SK-N-MC (cell line): ENCODE data around the gene ERICH2.

Experiments
- DNase-seq: peaks from one replicate; pipeline ENCODE4 v3.0.0-alpha.2; 2011; ENCODE audit warnings: low read depth, low spot score
- H3K27ac ChIP-seq: fragments of 200-600 bp; sonication (generic); 2 replicates; pipeline ENCODE4 v1.5.1; 2016; ENCODE audit warnings: mixed run types
- H3K36me3 ChIP-seq: fragments of 200-600 bp; sonication (generic); 2 replicates; pipeline ENCODE4 v1.6.1; 2017; ENCODE audit warnings: antibody characterized with exemption, low read length, mixed read lengths; ENCODE audit not compliant: insufficient read depth
- H3K4me3 ChIP-seq: fragments of 200-600 bp; sonication (generic); 2 replicates; pipeline ENCODE4 v1.5.1; 2016
- H3K9ac ChIP-seq: fragments of 200-600 bp; sonication (generic); 2 replicates; pipeline ENCODE4 v1.8.0; 2017; ENCODE audit warnings: mixed run types, mixed read lengths; ENCODE audit not compliant: insufficient read length
- H3K9me3 ChIP-seq: fragments of 200-600 bp; sonication (generic); 2 replicates; pipeline ENCODE4 v1.6.1; 2017; ENCODE audit warnings: low read depth, mild to moderate bottlenecking, antibody characterized with exemption, low read length, moderate library complexity, mixed read lengths
- EZH2 ChIP-seq: fragments of 200-600 bp; sonication (generic); IDR thresholded peaks from one replicate; pipeline ENCODE4 v1.6.1; 2017; ENCODE audit warnings: antibody characterized with exemption
- FOXP2 ChIP-seq: optimal IDR thresholded peaks from 2 replicates; pipeline ENCODE3; 2011; ENCODE audit warnings: mild to moderate bottlenecking, moderate library complexity; ENCODE audit not compliant: insufficient read depth; ENCODE audit errors: extremely low read length, control extremely low read depth
- POLR2AphosphoS5 ChIP-seq: IDR thresholded peaks from 2 replicates; pipeline ENCODE4 v1.6.1; 2012; ENCODE audit warnings: mild to moderate bottlenecking, low read depth, low read length, borderline replicate concordance

ERICH2 gene

DNA sequence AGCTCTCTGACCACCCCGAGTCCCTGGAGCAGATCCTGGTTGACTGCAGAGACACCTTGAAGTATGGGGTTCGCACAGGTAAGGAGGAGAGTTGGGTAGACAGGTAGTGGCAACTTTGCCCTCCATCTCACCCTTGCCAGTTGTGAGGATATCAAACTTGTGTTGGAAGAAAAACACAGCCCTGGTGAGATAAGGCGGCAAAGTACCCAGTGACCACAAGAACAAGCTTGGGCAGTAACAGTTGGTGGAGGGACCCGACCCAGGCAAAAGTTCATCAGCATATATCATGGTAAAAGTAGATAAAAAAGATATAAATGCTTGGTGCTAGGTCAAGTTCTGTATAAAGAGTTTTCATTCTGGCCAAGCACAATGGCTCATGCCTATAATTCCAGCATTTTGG, 60.9 kb downstream of the ERICH2 start:
- H3K9me3 ChIP-seq: no peaks in the 10 kb centered on the region
- no peak overlapping the region for H3K9ac ChIP-seq
- H3K27ac ChIP-seq: no peak overlapping the region
- TF ChIP-seq FOXP2 (no peak), EZH2 (no peak), POLR2AphosphoS5 (no peak)
- DNase-seq: no peak
- no peak overlapping the region for H3K4me3 ChIP-seq
- no peaks in the 10 kb centered on the region for H3K36me3 ChIP-seq

DNA sequence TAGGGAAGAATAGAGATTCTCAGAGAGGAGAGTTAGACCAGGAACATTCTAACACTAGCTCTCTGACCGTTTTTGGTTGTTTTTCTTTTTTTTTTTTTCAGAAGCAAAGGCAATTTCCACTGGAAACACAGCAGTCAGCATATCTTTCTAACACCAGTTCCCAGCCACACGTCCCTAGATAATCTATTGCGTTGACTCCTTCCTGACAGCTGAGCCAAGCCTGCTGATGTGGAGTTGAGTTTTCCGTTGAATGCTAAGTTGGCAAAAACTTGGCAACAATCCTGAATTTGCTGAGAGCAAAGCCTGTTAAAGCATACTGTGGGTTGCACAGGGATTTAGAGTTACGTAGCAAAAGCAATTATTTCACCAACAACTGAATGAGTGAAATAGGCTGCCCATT, 65.8 kb downstream of the ERICH2 start:
- TF ChIP-seq POLR2AphosphoS5: no peak

DNA sequence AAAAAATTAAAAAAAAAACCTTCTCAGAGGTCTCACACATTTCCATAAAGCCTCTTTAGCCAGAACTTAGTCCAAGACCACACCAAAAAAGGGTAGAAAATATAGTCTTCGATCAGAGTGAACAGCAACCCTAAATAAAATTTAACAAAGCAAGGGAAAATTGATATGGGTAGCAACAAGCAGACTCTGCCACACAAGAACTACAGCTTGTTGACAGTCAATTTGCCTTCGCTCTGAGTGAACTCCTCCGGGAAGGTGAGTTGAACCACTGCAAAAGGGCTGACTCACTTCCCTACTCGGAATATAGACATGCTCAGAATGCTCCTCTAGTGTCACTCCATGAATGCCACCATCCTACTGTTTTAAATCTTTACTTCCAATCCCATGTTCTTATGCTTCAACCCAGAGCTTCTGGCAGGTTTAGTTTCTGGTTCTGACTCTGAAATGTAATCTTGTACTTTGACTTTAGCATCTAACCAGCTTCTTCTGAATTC, 70.6 kb downstream of the ERICH2 start:
- TF ChIP-seq FOXP2 (no peak), POLR2AphosphoS5 (no peak), EZH2 (no peak)
- H3K36me3 ChIP-seq: no peaks in the 10 kb centered on the region

More for the DNA sequence above, 65.8 kb downstream of the ERICH2 start:
- H3K9me3 ChIP-seq: no peaks in the 10 kb centered on the region
- H3K27ac ChIP-seq: no peak overlapping the region
- no peak overlapping the region for H3K9ac ChIP-seq
- no peak overlapping the region for H3K4me3 ChIP-seq
- DNase-seq: no peak
- H3K36me3 ChIP-seq: no peaks in the 10 kb centered on the region

DNA sequence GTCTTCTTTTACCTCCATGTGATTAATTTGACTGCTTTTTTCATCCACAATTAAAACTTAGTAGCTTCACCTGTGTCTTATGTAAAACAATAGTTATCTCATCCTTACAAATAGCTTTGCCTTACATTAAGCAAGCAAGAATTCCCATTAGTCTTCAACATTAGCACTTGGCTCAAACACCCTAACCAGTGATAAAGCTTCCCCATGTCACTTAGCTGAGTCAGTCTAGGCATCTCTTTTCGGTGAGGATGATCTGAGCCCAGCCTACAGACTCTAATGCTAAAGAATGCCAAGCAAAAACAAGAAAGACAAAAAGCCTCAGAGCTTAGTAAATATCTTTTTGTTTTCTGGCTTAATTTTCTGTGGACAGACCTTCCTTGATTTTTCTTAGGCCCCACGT, 72.6 kb downstream of the ERICH2 start:
- Histone ChIP-seq H3K27ac (no peak overlapping the region), H3K9me3 (no peaks in the 10 kb centered on the region), H3K4me3 (no peak overlapping the region), H3K36me3 (no peaks in the 10 kb centered on the region), H3K9ac (no peak overlapping the region)
- no peak for DNase-seq
- no peak for TF ChIP-seq POLR2AphosphoS5
- no peak for TF ChIP-seq EZH2
- no peak for TF ChIP-seq FOXP2

More for the DNA sequence above, 70.6 kb downstream of the ERICH2 start:
- H3K27ac ChIP-seq: no peak overlapping the region
- H3K9me3 ChIP-seq: no peaks in the 10 kb centered on the region
- no peak overlapping the region for H3K9ac ChIP-seq
- H3K4me3 ChIP-seq: no peak overlapping the region
- no peak for DNase-seq

DNA sequence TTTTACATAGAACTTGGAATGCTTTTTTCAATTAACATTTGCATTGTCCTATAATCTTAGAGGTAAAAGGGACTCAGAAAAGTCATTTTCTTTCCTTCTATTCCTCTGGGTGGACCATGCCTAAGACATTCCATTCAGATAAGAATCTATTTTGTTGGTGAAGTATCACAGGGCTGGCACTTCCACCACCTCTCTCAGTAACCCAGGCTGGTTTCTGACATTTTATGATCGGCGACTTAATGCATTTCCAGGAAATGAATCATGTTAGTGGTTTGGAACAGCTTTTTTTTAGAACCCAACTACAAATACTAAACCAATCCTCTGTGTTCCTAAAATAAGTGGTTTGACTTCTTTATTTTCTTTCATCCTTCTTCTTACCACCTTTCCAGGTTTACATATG, 73.5 kb downstream of the ERICH2 start:
- no peak for TF ChIP-seq FOXP2
- TF ChIP-seq POLR2AphosphoS5: no peak
- TF ChIP-seq EZH2: no peak
- H3K9ac ChIP-seq: no peak overlapping the region
- DNase-seq: no peak
- no peak overlapping the region for H3K27ac ChIP-seq
- no peaks in the 10 kb centered on the region for H3K9me3 ChIP-seq
- no peak overlapping the region for H3K4me3 ChIP-seq
- no peaks in the 10 kb centered on the region for H3K36me3 ChIP-seq

DNA sequence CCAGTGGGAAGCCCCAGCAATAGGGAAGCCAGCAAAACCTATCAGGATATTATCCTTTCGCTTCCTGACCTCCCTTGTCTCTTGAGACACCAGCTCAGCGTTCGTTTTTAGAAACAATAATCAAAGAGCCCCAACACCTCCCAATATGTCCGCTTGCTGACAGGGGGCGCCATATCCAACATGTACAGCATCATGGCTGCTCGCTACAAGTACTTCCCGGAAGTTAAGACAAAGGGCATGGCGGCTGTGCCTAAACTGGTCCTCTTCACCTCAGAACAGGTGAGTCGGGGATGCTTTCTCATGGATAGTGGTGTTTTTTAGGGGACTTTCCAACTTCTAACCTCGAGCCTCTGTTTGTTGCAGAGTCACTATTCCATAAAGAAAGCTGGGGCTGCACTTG, 75.2 kb downstream of the ERICH2 start:
- TF ChIP-seq EZH2 (no peak), POLR2AphosphoS5 (no peak), FOXP2 (no peak)
- Histone ChIP-seq H3K4me3 (no peak overlapping the region), H3K36me3 (no peaks in the 10 kb centered on the region), H3K9ac (no peak overlapping the region), H3K9me3 (no peaks in the 10 kb centered on the region), H3K27ac (no peak overlapping the region)
- no peak for DNase-seq

DNA sequence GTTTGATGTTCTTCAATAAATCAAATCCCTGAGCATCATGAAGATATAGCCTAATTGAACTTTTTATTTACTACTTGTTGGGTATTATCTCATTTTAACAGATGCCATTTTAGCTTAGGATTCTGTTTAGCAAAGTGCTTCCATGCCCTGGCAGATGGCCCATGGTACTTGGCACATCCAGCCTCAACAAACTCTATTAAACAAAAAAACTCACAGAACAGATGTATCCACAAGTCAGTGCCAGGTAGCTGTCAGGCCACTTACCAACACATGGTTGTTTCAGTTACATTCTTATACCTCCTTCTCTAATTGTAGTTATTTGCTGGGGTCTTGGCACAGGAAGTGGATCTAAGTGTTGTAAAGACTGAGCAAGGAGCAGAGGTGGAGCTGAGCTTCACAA, 76.1 kb downstream of the ERICH2 start:
- H3K4me3 ChIP-seq: no peak overlapping the region
- H3K36me3 ChIP-seq: no peaks in the 10 kb centered on the region
- DNase-seq: no peak
- H3K27ac ChIP-seq: no peak overlapping the region
- no peaks in the 10 kb centered on the region for H3K9me3 ChIP-seq
- TF ChIP-seq EZH2 (no peak), FOXP2 (no peak), POLR2AphosphoS5 (no peak)
- H3K9ac ChIP-seq: no peak overlapping the region

DNA sequence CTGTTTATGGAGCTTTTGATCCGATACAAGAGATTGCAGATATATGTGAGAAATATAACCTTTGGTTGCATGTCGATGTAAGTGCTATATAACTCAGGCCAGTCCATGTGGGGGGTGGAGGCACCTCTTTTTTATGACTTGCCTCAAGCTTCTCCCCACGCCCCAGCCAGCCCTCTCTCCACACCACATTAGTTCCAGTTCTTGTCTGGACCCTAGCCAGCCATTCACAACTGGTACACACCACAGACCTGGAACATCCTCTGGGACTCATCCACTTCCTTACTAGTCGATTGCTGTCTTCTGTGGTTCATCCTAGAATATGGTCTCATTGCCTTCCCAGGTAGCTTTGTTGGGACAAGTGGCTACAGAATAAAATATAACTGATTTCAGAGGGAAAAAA, 77.5 kb downstream of the ERICH2 start:
- TF ChIP-seq FOXP2: no peak
- TF ChIP-seq POLR2AphosphoS5: no peak
- TF ChIP-seq EZH2: no peak
- Histone ChIP-seq H3K9me3 (no peaks in the 10 kb centered on the region), H3K36me3 (no peaks in the 10 kb centered on the region), H3K27ac (no peak overlapping the region), H3K4me3 (no peak overlapping the region), H3K9ac (no peak overlapping the region)
- DNase-seq: no peak
